OCI-LY1 (cell line): ENCODE results near the gene CHKA.

Experiments used
- H2AFZ ChIP-seq: fragments of 200-600 bp; sonication (generic), shearing (Covaris generic); 2 replicates; pipeline ENCODE4 v1.6.0; 2014; ENCODE audit warnings: antibody characterized with exemption, mild to moderate bottlenecking, low read length
- H3F3A ChIP-seq: fragments of 200-600 bp; sonication (generic), shearing (Covaris generic); 2 replicates; pipeline ENCODE4 v1.6.0; 2014; ENCODE audit warnings: mild to moderate bottlenecking, antibody characterized with exemption, low read length, moderate library complexity; ENCODE audit not compliant: insufficient read depth
- H3K27ac ChIP-seq: fragments of 200-600 bp; sonication (generic); 2 replicates; pipeline ENCODE4 v1.5.1; 2014; ENCODE audit warnings: low read length, mixed run types, mild to moderate bottlenecking, low read depth; ENCODE audit not compliant: poor library complexity, severe bottlenecking
- H3K27me3 ChIP-seq: fragments of 200-600 bp; sonication (generic); 2 replicates; pipeline ENCODE4 v1.6.0; 2014; ENCODE audit warnings: antibody characterized with exemption, mild to moderate bottlenecking, low read length, moderate library complexity; ENCODE audit not compliant: insufficient read depth
- H3K36me3 ChIP-seq: fragments of 200-600 bp; sonication (generic); 2 replicates; pipeline ENCODE4 v1.6.1; 2014; ENCODE audit warnings: mild to moderate bottlenecking, antibody characterized with exemption, low read length, moderate library complexity, mixed read lengths; ENCODE audit not compliant: insufficient read depth
- H3K4me1 ChIP-seq: fragments of 200-600 bp; sonication (generic); 2 replicates; pipeline ENCODE4 v1.5.1; 2014; ENCODE audit warnings: mild to moderate bottlenecking, low read length, moderate library complexity; ENCODE audit not compliant: insufficient read depth, severe bottlenecking
- H3K4me2 ChIP-seq: fragments of 200-600 bp; sonication (generic), shearing (Covaris generic); 2 replicates; pipeline ENCODE4 v1.6.1; 2014; ENCODE audit warnings: low read length
- H3K4me3 ChIP-seq: fragments of 200-600 bp; sonication (generic); 2 replicates; pipeline ENCODE4 v1.5.1; 2014; ENCODE audit warnings: low read length, low read depth, mild to moderate bottlenecking, mixed read lengths; ENCODE audit not compliant: poor library complexity, severe bottlenecking
- H3K79me2 ChIP-seq: fragments of 200-600 bp; shearing (Covaris generic); 2 replicates; pipeline ENCODE4 v1.6.1; 2016; ENCODE audit warnings: mixed run types, low read length, mixed read lengths; ENCODE audit not compliant: insufficient read depth
- H3K9ac ChIP-seq: fragments of 200-600 bp; sonication (generic), shearing (Covaris generic); 2 replicates; pipeline ENCODE4 v1.6.1; 2014; ENCODE audit warnings: mild to moderate bottlenecking, low read length, mixed read lengths
- H3K9me2 ChIP-seq: fragments of 200-600 bp; sonication (generic), shearing (Covaris generic); 2 replicates; pipeline ENCODE4 v1.6.1; 2014; ENCODE audit warnings: low read depth, mild to moderate bottlenecking, low read length, mixed read lengths
- H3K9me3 ChIP-seq: fragments of 200-600 bp; shearing (Covaris generic); 2 replicates; pipeline ENCODE4 v1.6.1; 2014; ENCODE audit warnings: low read length, mixed read lengths
- H4K20me1 ChIP-seq: fragments of 200-600 bp; sonication (generic), shearing (Covaris generic); 2 replicates; pipeline ENCODE4 v1.6.0; 2016; ENCODE audit warnings: mild to moderate bottlenecking, low read length; ENCODE audit not compliant: insufficient read depth
- EZH2 ChIP-seq: fragments of 200-600 bp; sonication (generic), shearing (Covaris generic); IDR thresholded peaks from 2 replicates; pipeline ENCODE4 v1.8.0; 2017; ENCODE audit warnings: borderline replicate concordance, mixed run types, mild to moderate bottlenecking, antibody characterized with exemption, low read length, moderate library complexity, mixed read lengths
- TF ChIP-seq, protein P1 (sequence below): fragments of 200-600 bp; sonication (generic), shearing (Covaris generic); IDR thresholded peaks from 2 replicates; pipeline ENCODE4 v1.5.1; 2017; ENCODE audit warnings: mild to moderate bottlenecking, antibody characterized with exemption, low read length, moderate library complexity, mixed read lengths

The CHKA gene

DNA sequence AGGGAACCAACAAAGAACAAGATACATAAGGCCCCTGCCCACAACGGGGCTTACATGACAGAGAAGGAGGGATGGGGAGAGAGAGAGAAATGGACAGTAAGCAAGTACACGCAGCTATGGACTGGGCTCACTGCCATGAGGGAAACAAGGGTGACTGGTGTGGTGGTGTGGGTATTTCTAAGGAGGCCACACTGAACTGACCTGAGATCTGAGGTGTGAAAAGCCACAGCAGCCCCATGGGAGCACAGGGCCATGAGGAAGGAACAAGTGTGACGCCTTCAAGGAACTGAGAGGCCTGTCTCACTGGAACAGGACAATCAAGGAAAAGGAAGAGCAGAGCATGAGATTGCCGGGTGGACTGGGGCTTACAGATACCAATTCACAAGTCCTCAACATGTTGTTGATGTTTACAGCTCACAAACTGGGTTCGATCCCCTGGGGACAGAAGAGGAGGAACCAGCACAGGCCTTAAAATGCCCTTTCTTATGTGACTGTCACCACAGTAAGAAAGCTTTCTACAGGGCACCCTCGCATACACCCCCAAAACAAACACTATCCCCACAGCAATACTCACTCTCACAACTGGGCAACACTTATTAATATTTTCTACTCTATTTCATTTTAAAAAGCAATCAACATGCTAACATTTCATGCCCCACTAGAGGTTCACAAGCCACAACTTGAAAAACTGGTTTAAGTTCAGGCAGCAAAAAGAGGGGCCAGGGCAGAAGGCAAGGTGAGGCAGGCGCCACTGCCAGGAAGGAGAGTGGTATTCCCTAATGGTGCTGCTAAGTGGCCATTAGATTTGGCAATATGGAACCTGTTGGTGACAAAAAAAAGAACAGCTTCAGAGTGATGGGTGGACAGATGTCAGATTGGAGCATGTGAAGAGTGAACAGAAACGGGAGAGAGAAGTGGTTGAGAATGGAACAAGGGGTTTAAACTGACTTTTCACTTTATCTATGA lies 43.3 kb downstream of the CHKA start:
- no peak for TF ChIP-seq EZH2
- TF ChIP-seq, protein P1, sequence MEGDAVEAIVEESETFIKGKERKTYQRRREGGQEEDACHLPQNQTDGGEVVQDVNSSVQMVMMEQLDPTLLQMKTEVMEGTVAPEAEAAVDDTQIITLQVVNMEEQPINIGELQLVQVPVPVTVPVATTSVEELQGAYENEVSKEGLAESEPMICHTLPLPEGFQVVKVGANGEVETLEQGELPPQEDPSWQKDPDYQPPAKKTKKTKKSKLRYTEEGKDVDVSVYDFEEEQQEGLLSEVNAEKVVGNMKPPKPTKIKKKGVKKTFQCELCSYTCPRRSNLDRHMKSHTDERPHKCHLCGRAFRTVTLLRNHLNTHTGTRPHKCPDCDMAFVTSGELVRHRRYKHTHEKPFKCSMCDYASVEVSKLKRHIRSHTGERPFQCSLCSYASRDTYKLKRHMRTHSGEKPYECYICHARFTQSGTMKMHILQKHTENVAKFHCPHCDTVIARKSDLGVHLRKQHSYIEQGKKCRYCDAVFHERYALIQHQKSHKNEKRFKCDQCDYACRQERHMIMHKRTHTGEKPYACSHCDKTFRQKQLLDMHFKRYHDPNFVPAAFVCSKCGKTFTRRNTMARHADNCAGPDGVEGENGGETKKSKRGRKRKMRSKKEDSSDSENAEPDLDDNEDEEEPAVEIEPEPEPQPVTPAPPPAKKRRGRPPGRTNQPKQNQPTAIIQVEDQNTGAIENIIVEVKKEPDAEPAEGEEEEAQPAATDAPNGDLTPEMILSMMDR, result no peak
- Histone ChIP-seq H3K36me3 (peaks cover 27% of the 10 kb centered on the region), H4K20me1 (no peaks in the 10 kb centered on the region), H3K27me3 (no peaks in the 10 kb centered on the region), H3K9me3 (no peaks in the 10 kb centered on the region), H3K9me2 (no peaks in the 10 kb centered on the region), H3K27ac (no peak overlapping the region), H3F3A (no peaks in the 10 kb centered on the region; the same call in 1 of the 2 replicates), H3K4me1 (peaks cover 7% of the 10 kb centered on the region), H3K9ac (no peak overlapping the region), H3K4me3 (no peak overlapping the region), H2AFZ (no peak overlapping the region), H3K4me2 (no peak overlapping the region), H3K79me2 (no peaks in the 10 kb centered on the region)

DNA sequence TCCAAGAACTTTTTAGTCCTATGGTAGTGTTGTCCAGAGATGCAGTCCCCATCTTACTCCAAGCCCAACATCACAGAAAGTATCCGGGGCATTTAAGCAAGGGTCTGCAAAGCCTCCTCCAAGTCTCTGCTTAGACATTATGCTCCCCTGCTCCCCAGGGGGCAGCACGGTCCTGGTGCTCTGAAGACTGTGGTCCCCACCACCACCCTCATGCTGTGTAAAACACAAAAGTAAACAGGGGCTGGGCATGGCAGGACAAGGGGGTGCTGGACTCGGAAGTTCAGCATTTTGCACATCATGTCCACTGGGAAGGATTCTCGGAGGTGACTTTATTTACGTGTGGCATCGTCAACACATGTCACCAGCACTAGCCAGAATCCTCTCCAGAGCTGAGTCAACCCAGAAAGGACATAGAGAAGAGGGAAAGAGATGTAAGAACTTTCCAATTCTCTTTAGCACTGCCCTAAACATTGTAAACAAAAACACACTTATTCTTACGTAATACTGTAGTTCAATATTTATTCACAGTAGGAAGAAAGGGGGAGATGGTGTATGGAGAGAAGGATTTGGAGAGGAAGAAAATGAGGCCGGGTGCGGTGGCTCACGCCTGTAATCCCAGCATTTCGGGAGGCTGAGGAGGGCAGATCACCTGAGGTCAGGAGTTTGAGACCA lies 44.7 kb downstream of the CHKA start:
- TF ChIP-seq, protein P1, result peak; percentile 65
- no peak for TF ChIP-seq EZH2
- H2AFZ ChIP-seq, result no peak overlapping the region
- no peak overlapping the region for H3K27ac ChIP-seq
- no peaks in the 10 kb centered on the region for H3K79me2 ChIP-seq
- no peaks in the 10 kb centered on the region for H3K27me3 ChIP-seq
- no peak overlapping the region for H3K4me2 ChIP-seq
- H3K4me3 ChIP-seq, result no peak overlapping the region
- no peaks in the 10 kb centered on the region for H3K9me3 ChIP-seq
- H3F3A ChIP-seq, result no peaks in the 10 kb centered on the region; the same call in 1 of the 2 replicates
- H3K36me3 ChIP-seq, result peaks cover 26% of the 10 kb centered on the region
- H3K9me2 ChIP-seq, result no peaks in the 10 kb centered on the region
- peaks cover 7% of the 10 kb centered on the region for H3K4me1 ChIP-seq
- no peak overlapping the region for H3K9ac ChIP-seq
- no peaks in the 10 kb centered on the region for H4K20me1 ChIP-seq

DNA sequence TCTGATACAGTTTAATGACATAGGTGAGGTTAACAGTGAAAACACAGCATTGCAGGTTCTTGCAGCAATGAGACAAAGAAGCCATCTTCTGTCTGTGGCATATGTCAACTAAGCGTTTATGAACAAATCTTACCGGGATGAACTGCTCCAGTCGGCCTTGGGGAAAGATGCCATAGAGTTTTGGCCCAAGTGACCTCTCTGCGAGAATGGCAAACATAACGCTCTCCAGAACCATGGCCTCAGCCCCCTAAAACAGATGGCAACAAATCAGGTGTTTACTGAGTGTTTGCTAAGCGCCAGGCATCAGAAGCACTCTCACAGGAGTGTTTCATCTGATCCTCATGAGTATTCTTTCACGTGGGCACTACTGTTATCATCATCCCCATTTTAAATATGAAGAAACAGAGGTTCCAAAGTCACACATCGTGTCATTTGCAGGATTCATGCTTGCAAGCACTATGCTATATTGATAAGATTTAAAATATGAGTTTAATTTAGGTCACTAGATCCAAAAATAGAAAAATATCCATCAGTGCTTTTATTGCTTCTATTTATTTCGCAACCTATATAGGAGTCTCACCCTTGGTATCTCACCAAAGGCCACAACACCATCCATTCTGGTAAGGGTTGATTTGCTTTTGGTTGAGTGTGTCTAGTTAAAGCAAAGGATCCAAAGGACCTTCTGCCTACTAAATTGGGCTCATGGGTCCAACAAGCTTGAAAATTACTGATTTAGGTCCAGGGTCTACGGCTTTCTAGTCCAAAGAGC lies 46.4 kb downstream of the CHKA start:
- H3K4me1 ChIP-seq, result peaks cover 7% of the 10 kb centered on the region
- no peaks in the 10 kb centered on the region; the same call in 1 of the 2 replicates for H3F3A ChIP-seq
- H3K9me2 ChIP-seq, result no peaks in the 10 kb centered on the region
- no peak overlapping the region for H3K4me2 ChIP-seq
- TF ChIP-seq, protein P1, result no peak
- TF ChIP-seq EZH2, result no peak
- no peak overlapping the region for H3K9ac ChIP-seq
- no peak overlapping the region for H3K27ac ChIP-seq
- no peak overlapping the region for H3K4me3 ChIP-seq
- H3K9me3 ChIP-seq, result no peaks in the 10 kb centered on the region
- no peak overlapping the region for H2AFZ ChIP-seq
- H4K20me1 ChIP-seq, result no peaks in the 10 kb centered on the region
- H3K36me3 ChIP-seq, result peaks cover 22% of the 10 kb centered on the region
- H3K27me3 ChIP-seq, result no peaks in the 10 kb centered on the region
- H3K79me2 ChIP-seq, result no peaks in the 10 kb centered on the region
